Lower leg skin (tissue), 3 donors: ENCODE results near the gene METTL15.
"Not testable (repeated sequence)": the region's sequence is repeated elsewhere in the genome, so short reads cannot be mapped to it uniquely, and the experiment has no call there.

Experiments
- CTCF ChIP-seq, 3 donors: fragments of 450-650 bp; IDR thresholded peaks; one replicate each; pipeline ENCODE4 v1.5.1; 2016; ENCODE audit warnings: antibody characterized with exemption in 3 of 3, mild to moderate bottlenecking in 3 of 3, moderate library complexity in 2 of 3
- POLR2A ChIP-seq, 2 donors: fragments of 450-650 bp; IDR thresholded peaks; one replicate each; pipeline ENCODE4 v1.6.1; 2016 to 2017; ENCODE audit warnings: antibody characterized with exemption in 2 of 2, mild to moderate bottlenecking in 1 of 2, moderate library complexity in 1 of 2

GRCh38 chr11:28136157-28136556, 28.0 kb downstream of the METTL15 start:
- not testable (repeated sequence) for TF ChIP-seq CTCF, POLR2A (IDR thresholded peaks at IDR 0.05)
